Measurements from ENCODE around the gene AFG1L. TPM values are rescaled to one million over a fixed set of nuclear protein-coding genes. Genes with fewer than 3 reads are reported as not detected.

AFG1L gene
- total and polyA plus RNA-seq, 2 donors (not counting 1 experiment from before 2014, with no cell fraction given): 1.7 to 5.4 TPM

- no peak overlapping the region for H3K4me3 ChIP-seq (replicated peaks in 1 of 4; ENCODE audit: control extremely low read depth in 1 of 4, insufficient read depth in 1 of 4, low read depth in 3 of 4, low read length in 4 of 4)
- DNase-seq (ENCODE audit: low read depth in 2 of 2): peak in 1 of 2 donors; percentile 23
- H3K27me3 ChIP-seq (ENCODE audit: control insufficient read depth, insufficient read depth, low read length): no peaks in the 10 kb centered on the region
- H3K9me3 ChIP-seq (ENCODE audit: control insufficient read depth, insufficient read depth, low read depth, low read length): no peaks in the 10 kb centered on the region
- no peaks in the 10 kb centered on the region for H3K79me2 ChIP-seq (ENCODE audit: control insufficient read depth, insufficient read depth, low read length)
- no peaks in the 10 kb centered on the region for H3K4me1 ChIP-seq (ENCODE audit: control insufficient read depth, extremely low read depth, insufficient read depth, low read length)
- H3K36me3 ChIP-seq (ENCODE audit: control insufficient read depth, insufficient read depth, low read length): no peaks in the 10 kb centered on the region
- H3K4me2 ChIP-seq (ENCODE audit: extremely low read depth, insufficient read depth, low read length): no peak overlapping the region
- no peaks in the 10 kb centered on the region for H4K20me1 ChIP-seq (ENCODE audit: control insufficient read depth, extremely low read depth, insufficient read depth, low read length)
- H3K9ac ChIP-seq (ENCODE audit: insufficient read depth, low read length): no peak overlapping the region
- no peak overlapping the region for H2AFZ ChIP-seq (ENCODE audit: low read length)
- TF ChIP-seq CTCF (conservative IDR thresholded peaks at IDR 0.05 in 1 of 2, IDR thresholded peaks at IDR 0.05 in 1 of 2; ENCODE audit: low read depth in 1 of 2, low read length in 2 of 2): no peak
- TF ChIP-seq EZH2 (IDR thresholded peaks at IDR 0.05; ENCODE audit: low read length, missing control alignments): no peak
- H3K27ac ChIP-seq (ENCODE audit: insufficient read depth, low read length): no peak overlapping the region
Observed at GRCh38 chr6:108464418-108465097, 169.7 kb downstream of the AFG1L start.

GRCh38 chr6:108465098-108465495, 170.2 kb downstream of the AFG1L start:
- DNase-seq (ENCODE audit: low read depth in 2 of 2): no peak
- TF ChIP-seq CTCF (conservative IDR thresholded peaks at IDR 0.05 in 1 of 2, IDR thresholded peaks at IDR 0.05 in 1 of 2; ENCODE audit: low read depth in 1 of 2, low read length in 2 of 2) (no peak), EZH2 (IDR thresholded peaks at IDR 0.05; ENCODE audit: low read length, missing control alignments) (no peak)
- H3K27ac ChIP-seq (ENCODE audit: insufficient read depth, low read length): no peak overlapping the region
- no peak overlapping the region for H3K4me3 ChIP-seq (replicated peaks in 1 of 4; ENCODE audit: control extremely low read depth in 1 of 4, insufficient read depth in 1 of 4, low read depth in 3 of 4, low read length in 4 of 4)
- no peaks in the 10 kb centered on the region for H3K36me3 ChIP-seq (ENCODE audit: control insufficient read depth, insufficient read depth, low read length)
- H3K79me2 ChIP-seq (ENCODE audit: control insufficient read depth, insufficient read depth, low read length): no peaks in the 10 kb centered on the region
- H3K27me3 ChIP-seq (ENCODE audit: control insufficient read depth, insufficient read depth, low read length): no peaks in the 10 kb centered on the region
- no peaks in the 10 kb centered on the region for H3K4me1 ChIP-seq (ENCODE audit: control insufficient read depth, extremely low read depth, insufficient read depth, low read length)
- H4K20me1 ChIP-seq (ENCODE audit: control insufficient read depth, extremely low read depth, insufficient read depth, low read length): no peaks in the 10 kb centered on the region
- H2AFZ ChIP-seq (ENCODE audit: low read length): no peak overlapping the region
- H3K9ac ChIP-seq (ENCODE audit: insufficient read depth, low read length): no peak overlapping the region
- H3K4me2 ChIP-seq (ENCODE audit: extremely low read depth, insufficient read depth, low read length): no peak overlapping the region
- H3K9me3 ChIP-seq (ENCODE audit: control insufficient read depth, insufficient read depth, low read depth, low read length): no peaks in the 10 kb centered on the region

- no peaks in the 10 kb centered on the region for H4K20me1 ChIP-seq (ENCODE audit: control insufficient read depth, extremely low read depth, insufficient read depth, low read length)
- no peak overlapping the region for H3K4me2 ChIP-seq (ENCODE audit: extremely low read depth, insufficient read depth, low read length)
- H2AFZ ChIP-seq (ENCODE audit: low read length): no peak overlapping the region
- TF ChIP-seq EZH2 (IDR thresholded peaks at IDR 0.05; ENCODE audit: low read length, missing control alignments) (no peak), CTCF (conservative IDR thresholded peaks at IDR 0.05 in 1 of 2, IDR thresholded peaks at IDR 0.05 in 1 of 2; ENCODE audit: low read depth in 1 of 2, low read length in 2 of 2) (no peak)
- no peaks in the 10 kb centered on the region for H3K4me1 ChIP-seq (ENCODE audit: control insufficient read depth, extremely low read depth, insufficient read depth, low read length)
- no peaks in the 10 kb centered on the region for H3K36me3 ChIP-seq (ENCODE audit: control insufficient read depth, insufficient read depth, low read length)
- no peak for DNase-seq (ENCODE audit: low read depth in 2 of 2)
- H3K79me2 ChIP-seq (ENCODE audit: control insufficient read depth, insufficient read depth, low read length): no peaks in the 10 kb centered on the region
- no peak overlapping the region for H3K4me3 ChIP-seq (replicated peaks in 1 of 4; ENCODE audit: control extremely low read depth in 1 of 4, insufficient read depth in 1 of 4, low read depth in 3 of 4, low read length in 4 of 4)
- no peak overlapping the region for H3K27ac ChIP-seq (ENCODE audit: insufficient read depth, low read length)
- no peak overlapping the region for H3K9ac ChIP-seq (ENCODE audit: insufficient read depth, low read length)
- no peaks in the 10 kb centered on the region for H3K9me3 ChIP-seq (ENCODE audit: control insufficient read depth, insufficient read depth, low read depth, low read length)
- no peaks in the 10 kb centered on the region for H3K27me3 ChIP-seq (ENCODE audit: control insufficient read depth, insufficient read depth, low read length)
Observed at GRCh38 chr6:108468346-108468745, 173.5 kb downstream of the AFG1L start.
